ENCODE results near the gene PYURF. TPM values are rescaled to one million over a fixed set of nuclear protein-coding genes. Genes with fewer than 3 reads are reported as not detected.

Gene PYURF
- polyA plus RNA-seq = 251 and 287 TPM in 2 replicates
- polyA minus RNA-seq = 74.2 and 81.1 TPM in 2 replicates

GRCh38 chr4:88523325-88524129 is at the start of gene PYURF:
Gene PYURF, minus strand, starts transcription at chr4:88523776. Its CDS starts 76 bp downstream, at chr4:88523700.
- H3K4me3 ChIP-seq (ENCODE audit: low read length) = peak within 1 kb of the TSS; percentile 84
- no peaks in the 10 kb centered on the region for H3K27me3 ChIP-seq (ENCODE audit: insufficient read depth, low read depth, low read length)
- no peaks in the 10 kb centered on the region for H3K36me3 ChIP-seq (ENCODE audit: insufficient read depth, low read length)
- H3K9me3 ChIP-seq (ENCODE audit: low read length) = no peaks in the 10 kb centered on the region
- no peaks in the 10 kb centered on the region for H3K9me2 ChIP-seq (ENCODE audit: insufficient read depth, low read length)
- H3K4me2 ChIP-seq (ENCODE audit: low read length) = peak within 1 kb of the TSS; percentile 87
- H3K9ac ChIP-seq (ENCODE audit: low read length) = peak within 1 kb of the TSS; percentile 88
- peak within 1 kb of the TSS; percentile 70 for H2AFZ ChIP-seq (ENCODE audit: low read depth, low read length)
- H3K79me2 ChIP-seq (replicated peaks; ENCODE audit: insufficient read depth, low read length) = peaks cover 23% of the 10 kb centered on the region
- TF ChIP-seq SMC3 (conservative IDR thresholded peaks at IDR 0.05; ENCODE audit: poor library complexity) (peak; percentile 29), POLR2AphosphoS5 (IDR thresholded peaks at IDR 0.05) (peak; percentile 69), MXI1 (conservative IDR thresholded peaks at IDR 0.05; ENCODE audit: poor library complexity, severe bottlenecking) (peak; percentile 88), RAD21 (conservative IDR thresholded peaks at IDR 0.05) (peak; percentile 37), EZH2 (IDR thresholded peaks at IDR 0.05; ENCODE audit: borderline replicate concordance, insufficient read depth, low read length, poor library complexity, severe bottlenecking) (no peak), TAF1 (IDR thresholded peaks at IDR 0.05; ENCODE audit: low read depth) (peak; percentile 83), EP300 (conservative IDR thresholded peaks at IDR 0.05; ENCODE audit: poor library complexity, severe bottlenecking) (no peak), REST (IDR thresholded peaks at IDR 0.05; ENCODE audit: borderline replicate concordance) (peak; percentile 48)
- H3F3A ChIP-seq (ENCODE audit: insufficient read depth, low read length, poor library complexity, severe bottlenecking) = no peaks in the 10 kb centered on the region
- H4K20me1 ChIP-seq (ENCODE audit: insufficient read depth) = no peaks in the 10 kb centered on the region
- H3K27ac ChIP-seq (ENCODE audit: low read length) = peak within 1 kb of the TSS; percentile 76

- no peaks in the 10 kb centered on the region for H4K20me1 ChIP-seq (ENCODE audit: insufficient read depth)
- H3K9ac ChIP-seq (ENCODE audit: low read length) = no peak overlapping the region
- H3K79me2 ChIP-seq (replicated peaks; ENCODE audit: insufficient read depth, low read length) = no peaks in the 10 kb centered on the region
- no peaks in the 10 kb centered on the region for H3K27me3 ChIP-seq (ENCODE audit: insufficient read depth, low read depth, low read length)
- H3K36me3 ChIP-seq (ENCODE audit: insufficient read depth, low read length) = no peaks in the 10 kb centered on the region
- TF ChIP-seq POLR2AphosphoS5 (IDR thresholded peaks at IDR 0.05) (no peak), TAF1 (IDR thresholded peaks at IDR 0.05; ENCODE audit: low read depth) (no peak), SMC3 (conservative IDR thresholded peaks at IDR 0.05; ENCODE audit: poor library complexity) (no peak), EZH2 (IDR thresholded peaks at IDR 0.05; ENCODE audit: borderline replicate concordance, insufficient read depth, low read length, poor library complexity, severe bottlenecking) (no peak), EP300 (conservative IDR thresholded peaks at IDR 0.05; ENCODE audit: poor library complexity, severe bottlenecking) (no peak), MXI1 (conservative IDR thresholded peaks at IDR 0.05; ENCODE audit: poor library complexity, severe bottlenecking) (no peak), RAD21 (conservative IDR thresholded peaks at IDR 0.05) (no peak), CTCF (IDR thresholded peaks at IDR 0.05; ENCODE audit: poor library complexity, severe bottlenecking) (no peak), REST (IDR thresholded peaks at IDR 0.05; ENCODE audit: borderline replicate concordance) (no peak)
- no peak overlapping the region for H2AFZ ChIP-seq (ENCODE audit: low read depth, low read length)
- no peak overlapping the region for H3K27ac ChIP-seq (ENCODE audit: low read length)
- no peak overlapping the region for H3K4me3 ChIP-seq (ENCODE audit: low read length)
- H3K4me2 ChIP-seq (ENCODE audit: low read length) = no peak overlapping the region
- H3K9me3 ChIP-seq (ENCODE audit: low read length) = no peaks in the 10 kb centered on the region
- H3K9me2 ChIP-seq (ENCODE audit: insufficient read depth, low read length) = no peaks in the 10 kb centered on the region
- peaks cover 4% of the 10 kb centered on the region for H3F3A ChIP-seq (ENCODE audit: insufficient read depth, low read length, poor library complexity, severe bottlenecking)
These were observed 46.4 kb upstream of the PYURF start for GRCh38 chr4:88570001-88570400.
